Thyroid gland (tissue), 4 donors: ENCODE results near the gene THRSP. TPM values are rescaled to one million over a fixed set of nuclear protein-coding genes. Genes with fewer than 3 reads are reported as not detected.

Experiments used
- DNase-seq, 2 donors: peaks; one replicate each; pipeline ENCODE4 v3.0.0-alpha.2; 2019
- H3K27ac ChIP-seq, 3 donors: fragments of 200-600 bp; sonication (generic); 1 replicate in 2 of 3; 2 replicates in 1 of 3; pipeline ENCODE4 v1.5.1; 2016 to 2019; ENCODE audit warnings: mild to moderate bottlenecking in 1 of 3, moderate library complexity in 1 of 3
- H3K27me3 ChIP-seq: fragments of 200-600 bp; sonication (generic); one replicate; pipeline ENCODE4 v1.5.1; 2019
- H3K36me3 ChIP-seq, 2 donors: fragments of 200-600 bp; sonication (generic); one replicate each; pipeline ENCODE4 v1.5.1; 2016 to 2019
- H3K4me1 ChIP-seq, 2 donors: fragments of 200-600 bp; sonication (generic); one replicate each; pipeline ENCODE4 v1.5.1; 2017 to 2019
- H3K4me3 ChIP-seq, 3 donors: fragments of 200-600 bp; sonication (generic); replicated peaks in 1 of 3; 1 replicate in 2 of 3; 2 replicates in 1 of 3; pipeline ENCODE4 v1.5.1; 2016; ENCODE audit warnings: mild to moderate bottlenecking in 1 of 3
- H3K9me3 ChIP-seq: fragments of 200-600 bp; sonication (generic); one replicate; pipeline ENCODE4 v1.5.1; 2017
- POLR2A ChIP-seq, 2 donors: fragments of 450-650 bp; IDR thresholded peaks; one replicate each; pipeline ENCODE4 v1.6.1; 2017; ENCODE audit warnings: antibody characterized with exemption in 2 of 2, mild to moderate bottlenecking in 2 of 2, moderate library complexity in 1 of 2
- WGBS, 2 donors: methylation state at CpG; one replicate each; pipeline ENCODE4 v1.1.5; 2017; 5-methylcytosine and 5-hydroxymethylcytosine counted together
- intact Hi-C: fragments of 100-400 bp; cut with DNase I; formaldehyde crosslinking; loops from one replicate; pipeline ENCODE4 v1.15.1; 2023
- total RNA-seq, 4 donors: library from RNA; depleted of rRNA; stranded (reverse); fragments of >200 nt; gene quantifications; one replicate each; pipeline ENCODE4 v1.2.3, GENCODE V29; 2016
- TF ChIP-seq, protein P1 (sequence below), 6 experiments: fragments of 200-600 bp in 3 of 6; fragments of 450-650 bp in 3 of 6; sonication (generic) in 3 of 6; IDR thresholded peaks; one replicate each; pipeline ENCODE4 v1.5.1; 2016 to 2019; ENCODE audit warnings: antibody characterized with exemption in 6 of 6, mild to moderate bottlenecking in 2 of 6, inconsistent platforms in 1 of 6, moderate library complexity in 1 of 6

Gene THRSP
- total RNA-seq, 4 donors from 2014 or later = 0.67 to 7.2 (median 2.8) TPM; not detected in 1

DNA sequence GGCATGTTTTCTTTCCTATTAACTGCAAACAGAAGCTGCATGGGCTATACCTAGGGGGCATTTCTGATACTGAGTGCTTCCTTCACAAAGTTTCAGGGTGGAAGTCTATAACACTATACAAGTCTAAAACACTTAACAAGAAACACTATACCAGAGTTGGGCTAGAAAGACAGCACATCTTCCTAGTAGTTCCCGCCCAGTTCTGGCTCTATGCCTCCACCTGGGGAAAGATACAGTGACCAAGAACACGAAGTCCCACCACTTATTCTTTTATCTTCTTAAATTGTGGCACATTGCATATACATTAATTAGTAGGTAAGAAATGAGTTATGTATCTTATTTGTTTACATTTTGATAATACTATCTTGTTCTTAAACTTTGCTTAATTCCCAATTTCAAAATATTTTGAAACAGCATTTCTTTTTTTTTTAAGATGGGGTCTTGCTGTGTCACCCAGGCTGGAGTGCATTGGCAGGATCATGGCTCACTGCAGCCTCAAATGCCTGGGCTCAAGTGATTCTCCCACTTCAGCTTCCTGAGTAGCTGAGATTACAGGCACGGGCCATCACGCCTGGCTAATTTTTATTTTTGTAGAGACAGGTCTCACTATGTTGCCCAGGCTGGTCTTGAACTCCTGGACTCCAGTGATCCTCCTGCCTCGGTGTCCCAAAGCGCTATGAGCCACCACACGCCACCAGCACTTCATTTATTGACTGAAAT is 34.2 kb downstream of the THRSP start:
- no peaks in the 10 kb centered on the region for H3K36me3 ChIP-seq
- no peak overlapping the region for H3K4me3 ChIP-seq
- no peaks in the 10 kb centered on the region for H3K9me3 ChIP-seq
- H3K27me3 ChIP-seq = no peaks in the 10 kb centered on the region
- no peak for TF ChIP-seq POLR2A (IDR thresholded peaks at IDR 0.05)
- TF ChIP-seq, protein P1, sequence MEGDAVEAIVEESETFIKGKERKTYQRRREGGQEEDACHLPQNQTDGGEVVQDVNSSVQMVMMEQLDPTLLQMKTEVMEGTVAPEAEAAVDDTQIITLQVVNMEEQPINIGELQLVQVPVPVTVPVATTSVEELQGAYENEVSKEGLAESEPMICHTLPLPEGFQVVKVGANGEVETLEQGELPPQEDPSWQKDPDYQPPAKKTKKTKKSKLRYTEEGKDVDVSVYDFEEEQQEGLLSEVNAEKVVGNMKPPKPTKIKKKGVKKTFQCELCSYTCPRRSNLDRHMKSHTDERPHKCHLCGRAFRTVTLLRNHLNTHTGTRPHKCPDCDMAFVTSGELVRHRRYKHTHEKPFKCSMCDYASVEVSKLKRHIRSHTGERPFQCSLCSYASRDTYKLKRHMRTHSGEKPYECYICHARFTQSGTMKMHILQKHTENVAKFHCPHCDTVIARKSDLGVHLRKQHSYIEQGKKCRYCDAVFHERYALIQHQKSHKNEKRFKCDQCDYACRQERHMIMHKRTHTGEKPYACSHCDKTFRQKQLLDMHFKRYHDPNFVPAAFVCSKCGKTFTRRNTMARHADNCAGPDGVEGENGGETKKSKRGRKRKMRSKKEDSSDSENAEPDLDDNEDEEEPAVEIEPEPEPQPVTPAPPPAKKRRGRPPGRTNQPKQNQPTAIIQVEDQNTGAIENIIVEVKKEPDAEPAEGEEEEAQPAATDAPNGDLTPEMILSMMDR (IDR thresholded peaks at IDR 0.05) = no peak
- intact Hi-C loops = no loop called here
- peak; percentile 85 for DNase-seq
- H3K4me1 ChIP-seq = peaks cover 35 to 42% of the 10 kb centered on the region in 2 donors
- peak overlapping the region; percentile 62 to 73 (median 69) for H3K27ac ChIP-seq
- 51 to 52% methylated on average over 7 of the region's 7 CpGs for WGBS, 2 donors

DNA sequence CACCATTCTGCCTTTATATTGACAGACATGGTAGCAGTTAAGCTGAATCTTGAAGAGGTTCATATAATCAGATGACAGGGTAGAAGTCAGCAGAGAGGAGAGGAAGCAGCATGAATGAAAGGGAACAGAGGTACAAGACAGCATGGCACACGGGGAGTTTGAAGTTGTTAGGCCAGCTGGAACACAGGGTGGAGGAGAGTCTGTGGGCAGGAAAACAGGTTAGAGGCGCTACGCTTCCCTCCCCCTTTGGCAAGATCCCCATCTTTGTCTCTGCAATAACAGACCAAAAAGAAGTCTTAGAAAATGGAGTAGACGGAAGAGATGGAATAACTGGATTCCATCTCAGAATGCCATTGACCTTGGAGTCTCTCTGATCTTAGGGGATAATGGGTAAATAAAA is 36.0 kb downstream of the THRSP start:
- peak overlapping the region; percentile 62 to 81 (median 73) for H3K27ac ChIP-seq
- no peaks in the 10 kb centered on the region for H3K27me3 ChIP-seq
- no peak overlapping the region for H3K4me3 ChIP-seq
- no peaks in the 10 kb centered on the region for H3K36me3 ChIP-seq
- TF ChIP-seq, protein P1 (IDR thresholded peaks at IDR 0.05) = no peak
- TF ChIP-seq POLR2A (IDR thresholded peaks at IDR 0.05) = no peak
- no peaks in the 10 kb centered on the region for H3K9me3 ChIP-seq
- peak; percentile 72 to 73 for DNase-seq
- WGBS, 2 donors = 37 to 51% methylated on average over 4 of the region's 4 CpGs
- intact Hi-C loops = no loop called here
- H3K4me1 ChIP-seq = peaks cover 35 to 42% of the 10 kb centered on the region in 2 donors

DNA sequence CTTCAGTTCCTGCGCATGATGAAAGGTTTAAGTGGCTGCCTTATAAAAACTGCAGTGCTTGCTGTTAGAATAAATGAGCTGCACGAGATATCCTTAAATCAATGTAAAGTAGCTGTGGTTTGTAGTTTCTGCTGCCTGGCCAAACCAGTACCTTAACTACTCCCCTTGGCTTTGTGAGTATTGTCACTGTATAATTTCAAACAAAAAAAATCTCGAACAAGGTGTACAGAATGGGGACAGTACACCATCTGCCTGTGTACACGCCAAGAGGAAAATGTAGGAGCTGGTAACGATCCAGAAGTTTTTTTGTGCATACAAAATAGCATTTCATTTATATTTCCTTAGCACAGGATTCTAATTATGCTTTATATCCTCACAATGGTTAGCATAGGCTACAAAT is 36.6 kb downstream of the THRSP start:
- Histone ChIP-seq H3K36me3 (no peaks in the 10 kb centered on the region), H3K27ac (peak overlapping the region; percentile 62 to 81 (median 73)), H3K4me3 (no peak overlapping the region), H3K4me1 (peaks cover 35 to 42% of the 10 kb centered on the region in 2 donors), H3K27me3 (no peaks in the 10 kb centered on the region), H3K9me3 (no peaks in the 10 kb centered on the region)
- intact Hi-C loops = no loop called here
- WGBS, 2 donors = 35 to 38% methylated on average over 5 of the region's 5 CpGs
- no peak for TF ChIP-seq POLR2A (IDR thresholded peaks at IDR 0.05)
- TF ChIP-seq, protein P1 (IDR thresholded peaks at IDR 0.05) = no peak
- peak; percentile 27 to 43 for DNase-seq

DNA sequence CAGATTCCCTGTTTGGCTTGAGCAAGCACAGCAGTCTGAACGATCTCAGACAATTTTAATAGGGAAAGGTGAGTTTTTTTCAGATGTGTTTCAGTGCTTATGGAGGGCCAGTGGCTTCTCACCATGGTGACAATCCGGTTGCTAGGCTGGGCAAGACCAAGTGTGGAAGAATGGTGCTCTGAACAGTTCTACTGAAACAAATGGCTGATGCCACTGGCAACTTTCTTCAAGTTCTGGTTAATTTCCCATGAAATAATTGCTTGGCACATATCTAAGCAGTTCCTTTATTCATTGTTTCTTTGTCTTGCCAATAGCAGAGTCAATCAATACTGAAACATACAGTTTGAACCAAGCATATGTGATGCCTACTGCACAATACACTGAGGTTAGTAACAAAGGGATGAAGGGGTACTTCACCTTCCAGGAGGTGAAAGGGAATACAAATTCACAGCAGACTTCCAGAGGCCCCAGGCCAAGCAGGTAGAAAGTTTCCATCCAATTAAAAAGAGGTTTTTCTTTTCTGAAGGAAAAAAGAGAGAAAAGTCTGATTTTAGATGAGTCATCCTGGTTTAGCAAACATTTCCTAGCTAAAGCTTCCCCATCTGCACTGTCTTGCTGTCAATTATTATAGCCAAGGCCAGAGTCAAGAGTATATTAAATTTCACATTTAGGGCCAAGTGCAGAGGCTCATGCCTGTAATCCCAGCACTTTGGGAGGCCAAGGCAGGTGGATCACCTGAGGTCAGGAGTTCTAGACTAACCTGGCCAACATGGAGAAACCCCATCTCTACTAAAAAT is 37.2 kb downstream of the THRSP start:
- H3K27me3 ChIP-seq = no peaks in the 10 kb centered on the region
- 40 to 47% methylated on average over 2 of the region's 2 CpGs for WGBS, 2 donors
- no peak for TF ChIP-seq POLR2A (IDR thresholded peaks at IDR 0.05)
- TF ChIP-seq, protein P1 (IDR thresholded peaks at IDR 0.05) = no peak
- intact Hi-C loops = no loop called here
- no peak overlapping the region for H3K4me3 ChIP-seq
- no peaks in the 10 kb centered on the region for H3K36me3 ChIP-seq
- H3K9me3 ChIP-seq = no peaks in the 10 kb centered on the region
- peak overlapping the region; percentile 62 to 81 (median 73) for H3K27ac ChIP-seq
- H3K4me1 ChIP-seq = peaks cover 35 to 42% of the 10 kb centered on the region in 2 donors
- DNase-seq = peak; percentile 45 to 46
